EL (cell line): ENCODE data around the gene CCNI.

Experiments
- DNase-seq: peaks from one replicate; pipeline ENCODE4 v3.0.0-alpha.2; 2016

CCNI gene

GRCh38 chr4:77001907-77002306, 73.9 kb downstream of the CCNI start:
- DNase-seq: peak; percentile 69

GRCh38 chr4:76998251-76998901, 77.4 kb downstream of the CCNI start:
- peak; percentile 62 for DNase-seq

DNA sequence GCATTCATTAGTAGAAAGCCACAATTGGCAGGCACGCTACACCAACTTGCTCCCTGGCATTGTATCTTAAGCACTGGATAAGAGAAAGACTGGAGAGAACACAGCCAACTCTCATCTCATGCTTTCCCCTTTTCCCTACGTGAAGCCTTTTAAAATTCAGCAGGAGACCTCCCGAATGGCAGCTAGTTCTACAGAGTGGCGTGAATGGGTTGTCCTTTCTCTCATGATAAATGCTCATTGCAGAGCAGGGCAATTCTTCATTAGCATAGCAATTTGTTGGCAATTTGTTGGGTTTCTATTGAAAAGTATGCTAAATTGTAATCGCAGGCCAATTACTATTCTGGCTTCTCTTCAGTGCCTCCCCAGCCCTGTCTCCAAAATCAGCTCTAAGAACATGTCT, 78.3 kb downstream of the CCNI start:
- no peak for DNase-seq
